GM10248 (cell line): ENCODE measurements around the gene MYO5C.

Experiments used
- CTCF ChIA-PET: fragments of 300-600 bp; sonication (Branson Sonifier 250); formaldehyde crosslinking; extraction: SDS; loops from one replicate; lab custom pipeline; 2021; ENCODE audit warnings: antibody characterized with exemption; lab: Yijun Ruan, JAX
- POLR2A ChIA-PET: fragments of 350-650 bp; sonication (Branson Sonifier 250); formaldehyde crosslinking; extraction: SDS; loops from one replicate; lab custom pipeline; 2020; ENCODE audit warnings: antibody characterized with exemption; lab: Yijun Ruan, JAX
- DNase-seq: peaks from one replicate; pipeline ENCODE4 v3.0.0; 2012; ENCODE audit errors: extremely low spot score
- CTCF ChIP-seq: IDR thresholded peaks from 2 replicates; pipeline ENCODE4 v1.5.1; 2012; ENCODE audit warnings: mild to moderate bottlenecking, low read depth; ENCODE audit errors: extremely low read depth, missing control alignments, control extremely low read depth

The MYO5C gene

GRCh38 chr15:52295421-52296001 is at the start of gene MYO5C:
TSS of gene MYO5C (minus strand) at chr15:52295804. CDS start at chr15:52295636, 168 bp downstream.
- TF ChIP-seq CTCF, result no peak
- ChIA-PET POLR2A (no interaction called here), CTCF (interaction anchor here (1.3 kb wide), 1 partner anchor 436 kb away, joined by 3 read pairs; no protein-coding TSS in a partner anchor)
- no peak for DNase-seq

GRCh38 chr15:52344592-52344991 is 49.0 kb upstream of the MYO5C start:
- POLR2A ChIA-PET, result no interaction called here
- CTCF ChIA-PET, result interaction anchor here (1.0 kb wide), 1 partner anchor 12 kb away, joined by 4 read pairs; no protein-coding TSS in a partner anchor
- DNase-seq, result no peak
- TF ChIP-seq CTCF, result no peak

GRCh38 chr15:52343831-52344230 is 48.2 kb upstream of the MYO5C start:
- DNase-seq, result no peak
- ChIA-PET CTCF (interaction anchor here (0.9 to 2.5 kb wide), 5 partner anchors 12 to 390 kb away, joined by 3 to 14 read pairs (median 3); no protein-coding TSS in a partner anchor), POLR2A (interaction anchor here (0.5 kb wide), 1 partner anchor 376 kb away, joined by 3 read pairs; no protein-coding TSS in a partner anchor)
- TF ChIP-seq CTCF, result no peak

GRCh38 chr15:52340093-52340492 is 44.5 kb upstream of the MYO5C start:
- CTCF ChIA-PET, result no interaction called here
- TF ChIP-seq CTCF, result no peak
- DNase-seq, result no peak
- POLR2A ChIA-PET, result no interaction called here

GRCh38 chr15:52338891-52339290 is 43.3 kb upstream of the MYO5C start:
- ChIA-PET POLR2A (no interaction called here), CTCF (interaction anchor here (0.9 kb wide), 1 partner anchor 9 kb away, joined by 3 read pairs; no protein-coding TSS in a partner anchor)
- no peak for DNase-seq
- no peak for TF ChIP-seq CTCF

- no peak for TF ChIP-seq CTCF
- POLR2A ChIA-PET, result no interaction called here
- CTCF ChIA-PET, result interaction anchor here (0.9 kb wide), 1 partner anchor 10 kb away, joined by 3 read pairs; no protein-coding TSS in a partner anchor
- no peak for DNase-seq
These were observed 42.5 kb upstream of the MYO5C start for GRCh38 chr15:52338058-52338457.
